Kidney capillary endothelial cell (primary cell): ENCODE measurements around the gene SMCHD1.

Source experiments
- DNase-seq: peaks from one replicate; pipeline ENCODE4 v3.0.0-alpha.2; 2018; ENCODE audit warnings: low spot score

SMCHD1 gene

GRCh38 chr18:2853173-2853925, 197.8 kb downstream of the SMCHD1 start:
- DNase-seq, result no peak

GRCh38 chr18:2853926-2854664, 198.6 kb downstream of the SMCHD1 start:
- no peak for DNase-seq
